ENCODE measurements around the gene CA4.
A peak's percentile ranks its signal among the peaks of the same experiment; 100 is the strongest.

The CA4 gene

DNA sequence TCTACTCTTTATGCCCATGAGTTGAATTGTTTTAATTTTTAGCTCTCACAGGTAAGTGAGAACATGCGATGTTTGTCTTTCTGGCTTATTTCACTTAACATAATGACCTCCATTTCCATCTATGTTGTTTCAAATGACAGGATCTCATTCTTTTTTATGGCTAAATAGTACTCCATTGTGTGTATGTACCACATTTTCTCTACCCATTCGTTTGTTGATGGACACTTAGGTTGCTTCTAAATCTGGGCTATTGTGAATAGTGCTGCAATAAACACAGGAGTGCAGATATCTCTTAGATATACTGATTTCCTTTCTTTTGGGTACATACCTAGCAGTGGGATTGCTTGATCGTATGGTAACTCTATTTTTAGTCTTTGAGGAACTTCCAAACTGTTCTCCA is 19.3 kb upstream of the CA4 start:
- no peak for DNase-seq (ENCODE audit: low spot score)

DNA sequence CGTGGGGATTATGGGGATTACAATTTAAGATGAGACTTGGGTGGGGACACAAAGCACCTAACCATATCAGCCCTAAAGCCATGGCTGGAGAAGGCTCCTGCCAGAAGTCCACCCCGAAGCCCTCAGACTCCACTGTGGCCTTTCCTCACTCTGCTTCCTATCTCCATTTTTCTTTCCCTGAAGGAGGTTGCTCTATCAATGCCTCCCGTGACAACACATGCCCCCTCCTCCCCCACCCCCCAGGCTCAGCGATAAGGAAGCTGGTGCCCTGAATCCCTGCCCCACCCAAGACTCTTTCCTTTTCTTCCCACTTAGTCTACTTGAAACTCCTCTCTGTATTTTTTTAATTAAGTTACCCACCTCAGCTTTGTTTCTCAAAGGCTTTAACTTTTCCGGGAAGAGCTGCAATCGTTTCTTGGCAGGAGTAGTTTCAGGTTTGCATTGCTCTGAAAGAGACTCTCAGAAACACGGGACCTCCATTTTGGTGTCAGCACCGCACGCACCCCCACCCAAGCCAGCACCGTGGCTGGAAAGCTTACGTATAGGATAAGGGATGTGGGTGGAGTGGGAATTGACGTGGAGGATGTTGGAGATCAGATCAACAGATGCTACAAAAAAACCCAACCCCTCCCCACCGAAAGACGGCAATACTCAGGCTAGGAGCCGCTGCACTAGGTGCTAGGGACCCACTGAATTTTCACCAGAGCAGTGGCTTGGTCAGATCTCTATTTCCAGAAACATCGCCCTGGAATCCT is 15.2 kb upstream of the CA4 start:
- no peak for DNase-seq (ENCODE audit: low spot score)

DNA sequence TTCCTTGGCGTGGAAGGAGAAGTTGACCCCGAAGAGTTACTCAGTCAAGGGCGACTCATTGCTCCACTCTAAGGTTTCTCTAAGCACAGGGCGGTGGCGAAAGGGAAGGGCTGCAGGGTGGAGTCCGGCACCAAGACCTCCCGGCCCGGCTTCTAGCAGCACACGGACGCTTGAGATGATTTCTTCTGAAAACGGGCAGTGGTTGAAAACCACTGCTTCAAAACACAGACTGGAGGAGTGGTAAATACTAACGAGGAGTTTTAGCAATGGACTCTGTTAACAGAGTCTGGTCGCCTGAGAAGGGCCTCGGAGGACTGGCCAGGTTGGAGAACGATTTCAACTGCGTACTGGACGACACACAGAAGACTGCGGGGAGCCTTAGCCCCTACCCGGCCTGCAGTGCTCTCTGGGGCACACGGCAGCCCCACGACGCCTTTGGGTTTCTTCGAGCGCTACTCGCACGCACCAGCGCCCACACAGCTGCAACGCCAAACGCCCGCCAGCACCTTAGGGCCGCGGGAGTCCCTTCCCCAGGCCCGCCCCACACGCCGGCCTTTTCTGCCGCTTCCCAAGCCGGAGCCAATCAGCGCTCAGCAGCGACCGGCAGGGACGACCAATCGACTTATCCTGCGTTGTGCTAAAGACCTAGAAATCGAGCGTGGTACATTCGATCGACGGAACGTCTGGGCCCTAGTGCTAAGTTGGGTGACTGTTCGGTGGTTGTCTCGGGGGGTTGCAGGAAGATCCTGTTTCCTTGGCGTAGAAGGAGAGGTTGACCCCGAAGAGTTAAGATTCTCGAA is 14.4 kb upstream of the CA4 start:
- peak; percentile 97 for DNase-seq (ENCODE audit: low spot score)

DNA sequence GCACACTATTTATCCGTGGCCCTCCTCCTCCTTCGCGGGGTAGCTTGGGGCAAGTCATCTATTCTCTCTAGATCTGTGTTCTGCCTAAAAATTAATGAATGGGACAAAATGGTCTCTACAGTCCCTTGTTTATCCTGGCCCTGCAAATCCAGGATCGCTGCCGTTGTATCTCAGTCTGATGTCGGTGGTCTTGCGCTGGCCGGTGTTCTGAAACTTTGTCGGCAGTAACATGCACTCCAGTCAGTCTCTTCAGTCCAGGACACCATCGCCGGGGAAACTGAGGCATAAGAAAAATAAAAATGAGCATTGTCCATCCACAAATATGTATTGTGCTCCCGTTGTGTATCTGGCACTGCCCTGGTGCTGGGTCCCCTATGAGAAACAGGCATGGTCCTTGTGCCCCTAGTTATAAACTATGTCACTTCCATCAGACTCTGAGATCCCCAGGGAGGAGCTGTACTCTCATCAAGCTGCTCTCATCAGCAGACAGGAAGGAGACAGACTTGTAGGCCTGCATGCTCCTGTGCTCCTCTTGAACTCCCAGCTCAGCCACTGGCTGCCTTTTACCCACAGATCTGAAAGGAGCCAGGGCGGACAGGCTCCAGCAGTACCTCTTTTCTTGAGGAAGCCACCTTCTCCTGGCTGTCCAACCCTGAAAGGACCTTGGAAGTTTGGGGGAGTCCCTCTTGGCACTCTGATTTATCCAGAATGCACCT is 13.7 kb upstream of the CA4 start:
- no peak for DNase-seq (ENCODE audit: low spot score)

DNA sequence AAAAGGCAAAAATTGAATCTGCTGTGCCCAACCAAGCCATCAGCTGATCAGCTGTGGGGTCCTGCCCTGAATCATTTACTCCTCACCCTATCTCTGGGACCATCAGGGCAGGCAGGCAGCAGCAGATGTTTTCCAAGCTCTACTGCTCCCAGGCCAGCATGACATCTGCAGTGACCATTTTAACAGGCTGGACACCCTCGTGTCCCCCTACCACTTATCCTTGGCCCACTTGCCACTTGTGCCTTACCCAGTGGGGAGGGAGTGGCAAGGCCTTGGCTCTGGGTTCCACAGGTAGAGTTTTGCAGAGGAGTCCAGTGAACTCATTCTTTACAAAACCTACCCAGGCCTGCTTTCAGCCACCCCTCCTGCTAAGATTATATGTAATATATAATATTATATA is 12.0 kb upstream of the CA4 start:
- no peak for DNase-seq (ENCODE audit: low spot score)

DNA sequence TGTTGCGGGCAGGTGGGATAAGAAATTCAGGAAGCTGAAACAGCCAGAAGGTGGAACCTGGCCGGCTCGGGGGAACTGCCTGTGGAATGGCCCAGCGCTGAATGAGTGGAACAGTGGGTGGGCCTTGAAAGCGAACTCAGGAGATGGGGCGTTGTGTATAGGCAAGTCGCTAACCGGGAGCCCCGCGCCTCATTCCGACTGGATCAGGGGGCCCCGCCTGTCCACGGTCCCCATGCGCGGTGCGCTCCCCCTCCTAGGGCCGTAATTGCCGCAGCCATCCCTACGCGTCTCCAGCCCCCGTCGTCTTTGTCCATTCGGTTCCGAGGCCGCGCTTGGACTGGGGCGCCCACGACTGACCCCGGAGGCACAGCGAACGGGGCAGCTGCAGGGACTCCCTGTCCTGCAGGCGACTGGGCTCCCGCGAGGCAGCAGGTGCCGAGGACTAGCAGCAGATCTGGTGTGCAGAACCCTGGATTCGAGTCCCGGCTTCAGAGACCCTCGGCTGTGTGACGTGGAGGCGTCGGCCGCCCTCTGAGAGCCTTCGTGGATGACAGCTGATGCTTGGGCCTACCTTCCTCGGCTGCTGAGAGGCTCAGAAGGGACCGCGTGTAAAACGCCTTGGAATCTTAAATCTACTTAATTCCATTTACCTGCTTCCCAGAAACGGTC is 10.9 kb upstream of the CA4 start:
- no peak for DNase-seq (ENCODE audit: low spot score)

DNA sequence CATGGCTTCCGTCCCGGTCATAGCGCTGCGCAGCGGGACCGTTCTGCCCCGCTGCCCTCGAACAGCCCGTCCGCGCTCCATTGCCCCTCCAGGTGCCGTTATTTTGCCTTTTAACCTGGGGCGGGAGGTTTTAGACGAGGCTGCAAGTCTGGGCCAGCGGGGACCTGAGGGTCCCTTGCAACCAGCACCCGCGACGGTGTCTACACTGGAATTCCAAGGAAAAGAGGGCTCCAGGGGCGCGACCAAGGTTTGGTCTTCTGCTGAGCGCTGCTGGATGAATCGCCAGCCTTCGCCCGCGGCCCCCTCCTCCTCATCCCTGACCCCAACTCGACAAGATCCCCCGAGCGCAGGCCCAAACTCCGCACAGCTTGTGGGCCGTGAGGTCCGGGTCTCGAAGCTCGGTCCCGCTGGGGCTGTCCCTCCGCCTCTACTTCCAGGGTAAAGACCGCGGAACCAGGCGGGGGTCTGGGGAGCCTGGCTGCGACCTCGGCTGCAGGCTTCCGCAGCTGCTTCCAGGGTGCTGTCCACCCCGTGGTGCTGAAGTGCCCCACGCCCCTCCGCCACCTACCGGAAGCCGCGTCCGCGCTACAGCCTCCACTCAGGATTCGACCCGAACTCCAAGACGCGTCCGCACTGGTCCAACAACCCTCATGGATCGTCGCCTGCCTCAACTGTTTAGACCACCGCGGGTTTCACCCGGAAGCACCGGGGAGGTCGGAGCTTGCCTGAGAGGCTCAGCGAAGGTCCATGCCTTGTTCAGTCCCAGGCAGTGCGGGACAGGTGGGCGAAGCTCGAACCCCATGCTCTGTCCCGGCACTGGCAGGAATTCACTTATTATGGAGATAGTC is 10.1 kb upstream of the CA4 start:
- DNase-seq (ENCODE audit: low spot score): no peak

DNA sequence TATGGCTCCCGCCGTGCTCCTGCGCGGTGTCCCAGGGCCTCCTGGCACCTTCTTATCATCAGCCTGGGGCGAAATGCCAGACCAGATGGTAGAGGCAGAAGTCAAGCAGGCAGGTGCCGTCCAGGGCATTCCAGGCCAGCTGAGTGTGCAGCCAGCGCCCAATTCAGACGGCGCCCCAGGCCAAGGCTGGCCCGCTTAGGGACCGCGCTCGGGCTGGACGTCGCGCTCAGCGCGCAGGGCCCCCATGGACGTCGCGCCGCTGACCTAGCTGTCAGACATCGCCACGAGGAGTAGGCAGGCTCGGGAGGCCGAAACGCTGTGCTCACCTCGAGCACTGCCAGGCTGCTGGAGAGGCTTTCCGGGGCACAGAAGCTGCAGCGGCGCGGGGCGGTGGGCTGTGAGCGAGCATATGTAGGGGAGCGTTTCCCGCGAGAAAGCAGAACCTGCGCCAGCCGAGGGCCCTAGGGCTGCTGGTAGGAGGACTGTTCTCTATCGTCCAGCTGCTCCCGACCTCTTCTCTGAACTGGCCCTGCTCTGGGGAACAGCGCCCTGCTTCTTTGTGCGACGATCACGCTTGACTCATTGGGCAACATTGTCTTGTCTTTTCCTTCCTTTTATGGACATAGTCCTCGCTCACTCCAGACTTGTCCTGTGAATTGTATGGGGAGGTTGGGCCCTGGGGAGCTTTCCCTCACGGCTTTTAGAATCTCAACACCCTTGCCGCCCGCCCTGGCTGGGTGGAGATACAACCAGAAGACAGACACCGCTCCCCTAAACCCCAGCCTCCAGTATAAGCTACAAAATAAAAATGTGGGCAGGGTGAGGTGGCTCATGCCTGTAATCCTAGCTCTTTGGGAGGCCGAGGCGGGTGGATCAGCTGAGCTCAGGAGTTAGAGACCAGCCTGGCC is 8.4 kb upstream of the CA4 start:
- peak; percentile 86 for DNase-seq (ENCODE audit: low spot score)

DNA sequence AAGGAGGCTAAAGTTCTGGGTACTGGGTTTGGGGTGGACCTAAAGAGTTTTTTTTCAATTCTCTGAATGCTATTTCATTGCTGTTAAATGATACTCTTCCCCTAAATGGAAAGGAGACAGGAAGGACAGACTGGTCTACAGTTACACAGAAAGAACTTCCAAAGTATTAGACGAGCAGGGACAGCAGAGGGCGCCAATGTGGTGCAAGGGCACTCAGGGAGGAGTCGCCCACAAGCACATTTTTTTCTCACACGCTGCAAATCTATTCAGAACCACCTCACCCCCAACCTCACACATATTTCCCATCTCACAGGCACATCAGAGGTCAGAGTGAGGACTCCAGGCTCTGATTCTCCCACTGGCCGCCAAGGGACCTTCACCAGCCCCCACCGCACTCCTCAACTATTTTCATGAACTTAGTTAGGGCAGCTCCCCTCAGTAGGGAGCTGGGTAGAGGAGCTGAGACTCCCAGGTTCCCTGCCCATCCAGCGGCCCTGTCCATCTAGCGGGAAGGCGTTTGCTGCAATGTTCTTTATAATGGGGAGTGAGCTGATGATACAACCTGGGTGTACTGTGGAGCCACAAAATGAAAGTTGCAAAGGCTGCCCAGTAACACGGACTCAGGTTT is 6.8 kb upstream of the CA4 start:
- peak; percentile 94 for DNase-seq (ENCODE audit: low spot score)

DNA sequence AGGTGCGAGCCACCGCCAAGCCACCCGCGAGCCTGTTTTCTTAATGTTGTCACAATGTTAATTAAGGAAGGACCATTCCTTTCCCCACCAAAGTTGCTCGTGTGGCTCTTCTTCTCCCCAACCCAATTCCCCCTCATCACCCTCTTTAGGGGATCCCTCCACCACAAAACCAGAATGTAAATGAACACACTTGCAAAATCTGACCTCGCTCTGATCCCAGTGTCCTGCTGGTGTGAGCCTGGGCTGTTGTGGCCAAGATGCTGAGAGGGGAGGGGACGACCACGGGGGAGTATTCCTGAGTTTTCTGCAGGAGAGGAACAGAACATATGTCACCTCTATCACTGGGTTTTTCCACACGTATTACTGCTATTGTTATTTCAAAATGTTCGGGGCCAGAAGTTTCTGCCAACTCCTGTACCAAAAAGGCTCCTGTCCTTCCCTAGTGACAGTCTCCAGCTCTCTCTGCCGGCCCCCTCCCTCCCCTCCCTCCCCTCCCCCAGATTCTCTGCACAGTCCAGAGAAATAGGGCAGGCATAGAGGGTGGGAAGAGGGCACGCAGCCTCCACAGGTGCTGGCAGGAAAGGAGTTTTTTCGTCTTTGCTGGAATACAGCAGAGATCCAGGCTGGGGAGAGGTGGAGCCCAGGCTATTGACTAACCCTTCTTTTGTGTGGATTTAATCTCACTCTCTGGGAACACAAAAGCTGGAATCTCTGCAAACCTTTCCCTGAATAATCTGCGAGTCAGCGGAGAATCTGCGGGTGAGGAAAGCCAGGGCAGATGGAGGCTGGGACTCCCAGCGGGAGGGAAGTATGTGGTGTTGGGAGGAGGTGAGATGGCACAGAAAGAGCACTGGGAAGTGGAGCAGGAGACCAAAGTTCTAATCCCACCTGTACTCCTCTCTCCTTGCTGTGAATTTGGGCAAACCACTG is 4.5 kb upstream of the CA4 start:
- peak; percentile 92 for DNase-seq (ENCODE audit: low spot score)

DNA sequence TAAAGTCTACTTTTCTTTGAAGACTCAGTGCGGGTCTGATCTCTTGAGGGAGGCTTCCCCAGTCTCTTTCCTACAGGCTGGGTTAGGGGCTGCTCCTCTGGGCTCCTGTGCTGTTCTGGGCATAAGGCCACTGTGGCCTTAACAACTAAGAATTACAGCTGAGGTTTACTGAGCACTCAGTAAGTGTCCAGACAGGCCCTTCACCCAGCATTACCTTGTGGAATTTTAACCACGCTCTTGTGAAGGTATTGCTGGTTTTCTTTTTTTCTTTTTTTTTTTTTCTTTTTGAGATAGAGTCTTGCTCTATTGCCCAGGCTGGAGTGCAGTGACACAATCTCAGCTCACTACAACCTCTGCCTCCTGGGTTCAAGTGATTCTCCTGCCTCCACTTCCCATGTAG is 3.6 kb upstream of the CA4 start:
- DNase-seq (ENCODE audit: low spot score): no peak

DNA sequence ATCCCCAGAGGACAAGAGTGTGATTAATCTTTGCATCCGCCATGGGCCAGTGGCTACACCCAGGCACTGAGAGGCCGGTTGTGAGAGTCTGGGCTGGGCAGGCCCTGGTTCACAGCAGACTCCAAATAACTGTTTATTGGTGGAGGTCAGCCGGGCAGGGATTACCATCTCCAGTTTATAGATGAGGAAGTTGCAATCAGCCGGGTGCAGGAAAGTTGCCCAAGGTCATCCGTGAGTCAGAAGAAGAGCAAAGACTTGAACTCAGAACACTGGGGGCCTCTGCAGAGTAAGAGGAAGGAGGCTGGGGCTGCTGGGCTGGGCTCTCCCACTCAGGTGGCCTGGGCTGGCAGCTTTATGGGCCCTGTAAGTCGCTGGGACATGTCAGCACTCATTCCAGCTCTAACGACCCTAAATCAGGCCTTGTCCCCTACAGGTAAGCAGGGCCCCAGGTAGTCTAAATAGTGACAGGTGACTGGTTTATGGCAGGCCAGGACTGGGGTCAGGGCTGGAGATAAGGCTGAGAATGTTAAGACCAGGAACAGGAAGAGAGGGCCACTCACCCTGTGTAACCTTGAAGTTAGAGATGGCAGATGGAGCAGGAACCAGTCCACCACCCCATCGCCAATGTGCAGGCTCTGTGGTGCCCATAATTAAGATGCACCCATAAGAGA is 2.1 kb upstream of the CA4 start:
- no peak for DNase-seq (ENCODE audit: low spot score)

DNA sequence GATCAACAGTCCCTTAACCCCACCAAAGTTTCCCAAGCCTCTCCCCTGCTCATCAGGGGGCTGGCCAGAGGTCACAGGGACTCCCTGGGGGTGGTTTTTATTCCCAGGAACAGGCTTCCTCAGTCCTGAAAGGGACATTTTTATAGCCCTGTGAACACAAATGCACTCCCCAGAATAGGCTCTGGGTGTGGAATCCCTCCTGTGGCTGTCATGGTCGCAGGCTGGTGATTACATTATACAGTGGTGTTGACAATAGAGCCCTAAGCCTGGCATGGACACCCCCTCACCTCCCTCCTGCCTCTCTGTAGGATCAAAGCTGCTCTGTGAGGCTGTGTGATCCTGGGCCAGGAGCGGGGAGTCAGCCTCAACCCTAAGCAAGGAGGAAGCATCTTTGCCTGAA is 1.4 kb upstream of the CA4 start:
- DNase-seq (ENCODE audit: low spot score): no peak

DNA sequence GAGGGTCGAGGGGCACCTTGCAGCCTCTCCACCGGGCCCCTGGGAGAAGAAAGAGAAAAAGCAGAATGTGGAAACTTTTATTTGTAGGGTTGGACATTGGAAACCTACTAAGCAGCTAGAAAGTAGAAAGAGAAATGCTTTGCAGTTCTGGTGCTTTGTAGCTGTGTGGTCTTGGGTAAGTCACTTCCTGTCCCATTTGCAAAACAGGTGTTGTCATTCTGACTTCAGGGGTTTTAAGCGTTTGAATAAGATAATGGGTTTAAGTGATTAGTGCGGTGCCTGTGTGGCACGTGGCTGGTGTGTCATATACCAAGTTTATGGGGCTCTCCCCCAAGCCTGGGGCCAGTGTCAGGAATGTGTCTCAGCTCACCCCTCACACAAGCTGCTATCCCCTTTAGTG is 1.6 kb downstream of the CA4 start:
- DNase-seq (ENCODE audit: low spot score): no peak

DNA sequence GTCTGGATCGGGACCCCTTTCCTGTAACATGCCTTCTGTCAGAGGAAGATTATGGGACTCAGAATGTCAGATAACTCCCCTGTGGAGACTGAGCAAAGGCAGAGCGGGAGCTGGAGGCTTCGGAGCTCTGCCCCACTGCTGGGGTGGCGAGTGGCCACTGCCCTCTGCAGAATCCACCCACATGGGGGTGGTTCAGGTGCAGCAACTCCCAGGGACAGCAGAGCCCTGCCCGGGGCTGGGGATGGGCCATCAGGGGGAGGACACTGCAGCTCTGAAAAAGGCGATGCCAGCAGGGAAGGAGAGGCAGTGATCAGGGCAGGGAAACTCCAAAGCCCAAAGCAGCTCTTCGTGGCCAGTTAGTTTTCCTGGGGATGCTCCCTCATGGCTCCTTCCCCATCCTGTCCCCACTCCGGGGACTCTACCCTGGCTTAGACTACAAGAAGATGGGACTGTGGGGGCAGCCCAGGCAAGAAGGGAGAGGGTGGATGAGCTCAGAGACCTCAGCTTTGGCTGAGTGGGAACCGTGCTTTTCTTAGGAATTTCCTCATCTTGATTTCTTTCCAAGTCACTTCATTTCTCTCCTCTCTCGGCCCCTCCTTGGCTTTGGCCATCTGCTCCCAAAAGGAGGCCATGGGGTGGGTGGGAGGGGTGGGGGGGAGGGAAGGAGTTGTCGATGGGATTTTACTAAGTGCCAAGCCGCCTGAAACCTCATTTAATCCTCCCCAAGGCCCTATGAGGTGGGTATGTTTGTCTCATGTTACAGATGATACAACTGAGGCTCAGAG is 4.0 kb downstream of the CA4 start:
- DNase-seq (ENCODE audit: low spot score): no peak

DNA sequence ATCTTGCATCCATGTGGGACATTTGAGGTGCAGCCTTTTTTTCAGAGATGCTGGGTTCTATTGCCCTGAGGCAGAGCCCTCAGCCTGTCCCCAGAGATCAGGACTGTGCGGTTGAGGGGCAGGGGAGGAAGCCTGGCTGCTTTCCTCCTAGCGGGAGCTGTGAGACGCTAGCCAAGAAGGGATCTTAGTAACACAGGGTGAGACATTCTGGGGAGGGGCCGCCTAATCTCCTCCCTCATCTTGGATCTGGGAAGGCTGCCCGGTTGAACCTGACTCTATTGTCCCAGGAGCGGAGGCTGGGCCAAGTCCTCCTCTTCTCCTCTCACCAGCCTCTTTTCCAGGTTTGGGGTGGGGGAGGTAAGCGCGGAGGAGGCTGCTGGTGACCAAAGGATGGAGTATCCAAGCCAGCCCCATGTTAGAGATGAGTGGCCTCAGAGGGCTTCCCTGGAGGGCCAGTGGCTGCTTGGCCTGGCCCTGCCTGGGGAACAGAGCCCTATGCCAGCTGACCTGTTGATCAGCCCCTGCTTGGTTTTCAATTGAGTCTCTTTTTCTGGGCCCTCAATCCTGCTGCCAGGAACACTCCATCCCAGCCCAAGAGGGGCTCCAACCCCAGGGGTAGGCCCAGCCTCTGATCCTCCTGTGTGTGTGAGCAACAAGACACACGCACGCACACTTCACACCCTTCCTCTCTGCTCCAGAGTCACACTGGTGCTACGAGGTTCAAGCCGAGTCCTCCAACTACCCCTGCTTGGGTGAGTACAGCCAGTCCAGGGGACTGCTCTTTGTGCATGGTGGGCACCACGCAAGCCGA is 5.0 kb downstream of the CA4 start:
- DNase-seq (ENCODE audit: low spot score): peak; percentile 74

DNA sequence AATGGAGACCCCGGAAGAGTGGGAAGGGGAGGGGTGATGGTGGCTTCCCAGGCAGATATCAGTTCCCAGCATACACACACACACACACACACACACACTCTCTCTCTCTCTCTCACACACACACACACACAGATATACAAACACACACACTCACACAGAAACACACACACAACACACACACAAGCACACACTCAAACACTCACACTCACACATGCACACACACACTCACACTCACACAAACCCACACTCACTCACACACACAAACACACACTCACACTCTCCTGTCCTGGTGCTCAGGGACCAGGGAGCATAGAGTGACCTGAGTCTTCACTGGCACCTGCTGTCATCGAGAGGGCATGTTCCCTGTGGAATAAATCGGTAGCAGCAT is 5.6 kb downstream of the CA4 start:
- DNase-seq (ENCODE audit: low spot score): no peak

All from cerebellar cortex (tissue), 1 donor.